Middle frontal gyrus (tissue), 1 donor: ENCODE data around the gene PARP9.

ENCODE experiments used
- DNase-seq: peaks from one replicate; pipeline ENCODE4 v3.0.0-alpha.2; 2015; ENCODE audit warnings: low spot score; ENCODE audit errors: extremely low spot score

Gene PARP9

GRCh38 chr3:122564155-122564912 is at the start of gene PARP9, which contains the start of gene DTX3L:
Gene PARP9 (minus strand): TSS chr3:122564300. CDS start chr3:122559620, 4,680 bp downstream.
Gene DTX3L (plus strand): TSS chr3:122564338. CDS start chr3:122564427, 89 bp downstream.
- no peak for DNase-seq

- DNase-seq: no peak
Measured at GRCh38 chr3:122612696-122613095, 48.6 kb upstream of the PARP9 start.

- DNase-seq: no peak
Measured at GRCh38 chr3:122609798-122610559, 45.9 kb upstream of the PARP9 start.

- no peak for DNase-seq
Measured at GRCh38 chr3:122608916-122609315, 44.8 kb upstream of the PARP9 start.

GRCh38 chr3:122606330-122606729 is 42.2 kb upstream of the PARP9 start:
- DNase-seq: no peak

GRCh38 chr3:122603056-122603455 is 39.0 kb upstream of the PARP9 start:
- DNase-seq: no peak

GRCh38 chr3:122602011-122602710 is 38.1 kb upstream of the PARP9 start:
- no peak for DNase-seq

- no peak for DNase-seq
Measured at GRCh38 chr3:122598556-122598955, 34.5 kb upstream of the PARP9 start.

- DNase-seq: no peak
Measured at GRCh38 chr3:122598151-122598550, 34.1 kb upstream of the PARP9 start.

- no peak for DNase-seq
Measured at GRCh38 chr3:122594025-122594424, 29.9 kb upstream of the PARP9 start.

GRCh38 chr3:122590610-122591009 is 26.5 kb upstream of the PARP9 start:
- no peak for DNase-seq

GRCh38 chr3:122589297-122589696 is 25.2 kb upstream of the PARP9 start:
- no peak for DNase-seq

GRCh38 chr3:122587572-122587971 is 23.5 kb upstream of the PARP9 start:
- no peak for DNase-seq

- no peak for DNase-seq
Measured at GRCh38 chr3:122586773-122587485, 22.8 kb upstream of the PARP9 start.

- no peak for DNase-seq
Measured at GRCh38 chr3:122586098-122586497, 22.0 kb upstream of the PARP9 start.

GRCh38 chr3:122582390-122582789 is 18.3 kb upstream of the PARP9 start:
- no peak for DNase-seq

GRCh38 chr3:122581622-122582021 is 17.5 kb upstream of the PARP9 start:
- DNase-seq: no peak

- no peak for DNase-seq
Measured at GRCh38 chr3:122580470-122580869, 16.4 kb upstream of the PARP9 start.

- no peak for DNase-seq
Measured at GRCh38 chr3:122578069-122578740, 14.1 kb upstream of the PARP9 start.

- DNase-seq: no peak
Measured at GRCh38 chr3:122577409-122578031, 13.4 kb upstream of the PARP9 start, which contains the start of gene PARP15. Gene PARP15 (plus strand): TSS chr3:122577650. CDS start chr3:122577668, 18 bp downstream.
